WTC11 (cell line): Measurements from ENCODE around the gene DYSF. TPM values are rescaled to one million over a fixed set of nuclear protein-coding genes. Genes with fewer than 3 reads are reported as not detected.

Experiments
- ATAC-seq: fragments of 200-7000 bp; cut with Tn5 transposase; 2 replicates; pipeline ENCODE4 v1.10.0; 2021; ENCODE audit warnings: mild to moderate bottlenecking, moderate library complexity
- CTCF ChIA-PET: fragments of 300-600 bp; sonication (Branson Sonifier 250); formaldehyde crosslinking; loops from one replicate; lab custom pipeline; 2021; ENCODE audit warnings: antibody characterized with exemption; lab: Charles Lee
- POLR2A ChIA-PET: fragments of 350-600 bp; sonication (Branson Sonifier 250); formaldehyde crosslinking; loops from one replicate; lab custom pipeline; 2021; ENCODE audit warnings: antibody characterized with exemption; lab: Charles Lee
- DNase-seq: peaks from one replicate; pipeline ENCODE4 v3.0.0; 2021; ENCODE audit warnings: low spot score
- H3K27ac Mint-ChIP-seq: 2 replicates; pipeline ENCODE4 v1.8.0; 2021; ENCODE audit warnings: mixed read lengths
- H3K27me3 Mint-ChIP-seq: 2 replicates; pipeline ENCODE4 v1.8.0; 2021; ENCODE audit warnings: low read depth, mild to moderate bottlenecking, moderate library complexity, mixed read lengths
- H3K36me3 Mint-ChIP-seq: 2 replicates; pipeline ENCODE4 v1.8.0; 2021; ENCODE audit warnings: mixed read lengths
- H3K4me1 Mint-ChIP-seq: 2 replicates; pipeline ENCODE4 v1.8.0; 2022; ENCODE audit warnings: mixed read lengths
- H3K4me3 Mint-ChIP-seq: 2 replicates; pipeline ENCODE4 v1.8.0; 2021; ENCODE audit warnings: mild to moderate bottlenecking, moderate library complexity, mixed read lengths
- H3K9me3 Mint-ChIP-seq: 2 replicates; pipeline ENCODE4 v1.8.0; 2021; ENCODE audit warnings: mixed read lengths
- AFF4 ChIP-seq: sonication (generic); formaldehyde crosslinking; IDR thresholded peaks from 2 replicates; pipeline ENCODE4 v1.8.1; 2023; ENCODE audit warnings: mild to moderate bottlenecking, missing genetic modification reagents, borderline replicate concordance
- CBFB ChIP-seq: sonication (generic); formaldehyde crosslinking; IDR thresholded peaks from 2 replicates; pipeline ENCODE4 v1.8.1; 2022; ENCODE audit warnings: mild to moderate bottlenecking, low read depth, missing genetic modification reagents
- CREM ChIP-seq: sonication (generic); formaldehyde crosslinking; IDR thresholded peaks from 2 replicates; pipeline ENCODE4 v1.8.1; 2022; ENCODE audit warnings: mild to moderate bottlenecking, missing genetic modification reagents, moderate library complexity
- E2F5 ChIP-seq: sonication (generic); formaldehyde crosslinking; IDR thresholded peaks from 2 replicates; pipeline ENCODE4 v1.8.1; 2022; ENCODE audit warnings: mild to moderate bottlenecking, moderate library complexity, missing genetic modification reagents
- ETV6 ChIP-seq: sonication (generic); formaldehyde crosslinking; IDR thresholded peaks from 2 replicates; pipeline ENCODE4 v1.8.1; 2022; ENCODE audit warnings: mild to moderate bottlenecking, missing genetic modification reagents
- FOXJ3 ChIP-seq: sonication (generic); formaldehyde crosslinking; IDR thresholded peaks from 2 replicates; pipeline ENCODE4 v1.9.0; 2021; ENCODE audit warnings: missing genetic modification reagents, mild to moderate bottlenecking, borderline replicate concordance
- FOXP4 ChIP-seq: sonication (generic); formaldehyde crosslinking; IDR thresholded peaks from 2 replicates; pipeline ENCODE4 v1.8.0; 2022; ENCODE audit warnings: mild to moderate bottlenecking, missing genetic modification reagents
- GRHL2 ChIP-seq: fragments of 250-450 bp; sonication (Bioruptor Pico); IDR thresholded peaks from 2 replicates; pipeline ENCODE4 v1.8.0; 2022; ENCODE audit warnings: mild to moderate bottlenecking, moderate library complexity; ENCODE audit not compliant: insufficient replicate concordance, severe bottlenecking
- GTF2I ChIP-seq: fragments of 250-450 bp; sonication (Bioruptor Pico); conservative IDR thresholded peaks from 2 replicates; pipeline ENCODE4 v1.4.0; 2021; ENCODE audit warnings: mild to moderate bottlenecking
- MAX ChIP-seq: sonication (generic); formaldehyde crosslinking; IDR thresholded peaks from 2 replicates; pipeline ENCODE4 v1.8.0; 2022; ENCODE audit warnings: mild to moderate bottlenecking, missing genetic modification reagents
- MLX ChIP-seq: sonication (generic); formaldehyde crosslinking; IDR thresholded peaks from 2 replicates; pipeline ENCODE4 v1.8.1; 2023; ENCODE audit warnings: mild to moderate bottlenecking, missing genetic modification reagents, moderate library complexity
- NR1H2 ChIP-seq: sonication (generic); formaldehyde crosslinking; IDR thresholded peaks from 2 replicates; pipeline ENCODE4 v1.9.0; 2021; ENCODE audit warnings: mild to moderate bottlenecking, moderate library complexity, missing genetic modification reagents
- SP1 ChIP-seq: sonication (generic); formaldehyde crosslinking; conservative IDR thresholded peaks from 2 replicates; pipeline ENCODE4 v1.8.1; 2022; ENCODE audit warnings: missing genetic modification reagents
- USF1 ChIP-seq: sonication (generic); formaldehyde crosslinking; IDR thresholded peaks from 2 replicates; pipeline ENCODE4 v1.8.0; 2022; ENCODE audit warnings: mild to moderate bottlenecking, missing genetic modification reagents
- ZNF263 ChIP-seq: sonication (generic); formaldehyde crosslinking; IDR thresholded peaks from 2 replicates; pipeline ENCODE4 v1.8.1; 2022; ENCODE audit warnings: low read depth, mild to moderate bottlenecking, moderate library complexity, missing genetic modification reagents
- ZNF281 ChIP-seq: sonication (generic); formaldehyde crosslinking; IDR thresholded peaks from 2 replicates; pipeline ENCODE4 v1.8.0; 2023; ENCODE audit warnings: mild to moderate bottlenecking, missing genetic modification reagents
- total RNA-seq: library from RNA; stranded (reverse); gene quantifications from 3 replicates; pipeline ENCODE4 v1.2.3, GENCODE V29; 2021

DYSF gene
- total RNA-seq, 1 experiment from 2014 or later = 14.8 TPM

GRCh38 chr2:71536226-71536671, 82.9 kb downstream of the DYSF start (continued):
- no peak for TF ChIP-seq AFF4 (CRISPR knock-in tag)
- TF ChIP-seq, all 79 proteins: peak for 0

- Mint-ChIP-seq H3K9me3 (peaks cover 15% of the 10 kb centered on the region), H3K27me3 (no peaks in the 10 kb centered on the region), H3K27ac (no peak overlapping the region), H3K4me1 (no peaks in the 10 kb centered on the region), H3K4me3 (no peak overlapping the region), H3K36me3 (peaks cover 17% of the 10 kb centered on the region)
- CTCF ChIA-PET = no interaction called here
- POLR2A ChIA-PET = no interaction called here
- no peak for TF ChIP-seq CREM (CRISPR knock-in tag)
- no peak for TF ChIP-seq E2F5 (CRISPR knock-in tag)
- TF ChIP-seq FOXJ3 = no peak
- no peak for TF ChIP-seq GRHL2 (CRISPR knock-in tag)
- TF ChIP-seq CBFB (CRISPR knock-in tag) = no peak
- no peak for TF ChIP-seq USF1
- no peak for TF ChIP-seq ZNF281 (CRISPR knock-in tag)
- TF ChIP-seq ZNF263 = no peak
- TF ChIP-seq NR1H2 = no peak
- TF ChIP-seq ETV6 = no peak
- DNase-seq = peak; percentile 3
- ATAC-seq = no peak
Measured at GRCh38 chr2:71538241-71538640, 84.9 kb downstream of the DYSF start.

GRCh38 chr2:71538656-71539265, 85.4 kb downstream of the DYSF start:
- Mint-ChIP-seq H3K4me1 (no peaks in the 10 kb centered on the region), H3K36me3 (peaks cover 17% of the 10 kb centered on the region), H3K4me3 (no peak overlapping the region), H3K27ac (no peak overlapping the region), H3K27me3 (no peaks in the 10 kb centered on the region), H3K9me3 (peaks cover 15% of the 10 kb centered on the region)
- peak; percentile 7 for DNase-seq
- ATAC-seq = no peak
- CTCF ChIA-PET = no interaction called here
- POLR2A ChIA-PET = no interaction called here
- TF ChIP-seq FOXP4 (CRISPR knock-in tag) (no peak), GTF2I (no peak), MLX (CRISPR knock-in tag) (no peak), MAX (CRISPR knock-in tag) (no peak), SP1 (no peak)
